HFF-Myc (cell line): ENCODE results near the gene ZNF155.

Experiments used
- DNase-seq: peaks from one replicate; pipeline ENCODE4 v3.0.0-alpha.2; 2011; ENCODE audit warnings: low read depth; ENCODE audit errors: extremely low read depth
- H3K4me3 ChIP-seq: replicated peaks from 2 replicates; pipeline ENCODE4 v1.5.1; 2011; ENCODE audit warnings: low read depth, mild to moderate bottlenecking, control low read depth, low read length
- CTCF ChIP-seq: IDR thresholded peaks from 2 replicates; pipeline ENCODE4 v1.5.1; 2012; ENCODE audit warnings: mild to moderate bottlenecking, low read depth, low read length, control low read depth; ENCODE audit errors: missing control alignments

The ZNF155 gene

DNA sequence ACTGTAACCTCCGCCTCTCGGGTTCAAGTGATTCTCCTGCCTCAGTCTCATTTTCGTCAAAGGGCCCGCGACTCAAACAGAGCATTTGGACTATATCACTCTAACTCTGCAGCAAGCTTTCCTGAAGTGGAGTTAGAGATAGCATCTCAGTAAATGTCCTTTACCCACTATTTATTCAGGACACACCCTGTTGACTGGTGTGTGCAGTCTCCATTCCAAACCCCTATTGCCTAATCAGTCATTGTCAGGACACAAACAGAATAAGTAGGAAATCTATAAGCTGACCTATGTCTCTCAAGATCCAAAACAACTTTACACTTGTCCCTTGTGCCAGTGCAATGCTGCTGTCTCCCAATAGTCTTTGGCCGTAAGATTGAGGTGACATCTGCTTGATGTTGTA, 42.6 kb downstream of the ZNF155 start:
- TF ChIP-seq CTCF, result no peak
- H3K4me3 ChIP-seq, result no peak overlapping the region
- no peak for DNase-seq

GRCh38 chr19:44032001-44032610, 48.1 kb downstream of the ZNF155 start:
- no peak overlapping the region for H3K4me3 ChIP-seq

DNA sequence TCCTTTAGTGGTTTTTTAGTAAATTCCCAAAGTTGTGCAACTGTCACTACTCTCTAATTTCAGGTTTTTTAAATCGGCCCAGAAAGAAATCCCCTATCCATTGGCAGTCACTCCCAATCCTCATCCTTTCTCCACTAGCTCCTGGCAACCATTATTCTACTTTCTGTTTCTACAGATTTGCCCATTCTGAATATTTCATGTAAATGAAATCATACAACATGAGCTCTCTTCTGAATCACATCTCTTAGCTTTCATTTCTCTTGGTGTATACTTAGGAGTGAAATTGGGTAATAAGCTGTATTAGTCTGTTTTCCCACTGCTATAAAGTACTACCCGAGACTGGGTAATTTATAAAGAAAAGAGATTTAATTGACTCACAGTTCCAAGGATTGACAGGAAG, 58.2 kb downstream of the ZNF155 start:
- no peak for TF ChIP-seq CTCF
- H3K4me3 ChIP-seq, result no peak overlapping the region
- no peak for DNase-seq

More at GRCh38 chr19:44032001-44032610, 48.1 kb downstream of the ZNF155 start:
- DNase-seq, result no peak
- TF ChIP-seq CTCF, result no peak
